Activated T-helper 17 cell treated with anti-CD3 and anti-CD28 coated beads, Interleukin-2, amount 50 U/mL, for 72 hours (primary cell): ENCODE results near the gene CPN2. TPM values are rescaled to one million over a fixed set of nuclear protein-coding genes. Genes with fewer than 3 reads are reported as not detected.

ENCODE experiments used
- ATAC-seq: fragments of 150-1000 bp; cut with Tn5 transposase; replicated peaks from 2 replicates; pipeline ENCODE4 v1.10.0; 2021; ENCODE audit warnings: mild to moderate bottlenecking, moderate library complexity
- H3K27ac Mint-ChIP-seq: one replicate; pipeline ENCODE4 v1.8.0; 2022; ENCODE audit warnings: mixed read lengths
- H3K27me3 Mint-ChIP-seq: one replicate; pipeline ENCODE4 v1.8.0; 2022; ENCODE audit warnings: mixed read lengths
- H3K36me3 Mint-ChIP-seq: one replicate; pipeline ENCODE4 v1.8.0; 2022; ENCODE audit warnings: low read depth, mild to moderate bottlenecking, mixed read lengths
- H3K4me1 Mint-ChIP-seq: one replicate; pipeline ENCODE4 v1.8.0; 2022; ENCODE audit warnings: mixed read lengths
- H3K4me3 Mint-ChIP-seq: one replicate; pipeline ENCODE4 v1.8.0; 2022; ENCODE audit warnings: mild to moderate bottlenecking, mixed read lengths
- H3K9me3 Mint-ChIP-seq: one replicate; pipeline ENCODE4 v1.8.0; 2022; ENCODE audit warnings: mixed read lengths
- total RNA-seq, 2 donors: library from RNA; stranded (reverse); gene quantifications; one replicate each; pipeline ENCODE4 v1.2.3, GENCODE V29; 2022

CPN2 gene
- total RNA-seq, 2 donors from 2014 or later: not detected

GRCh38 chr3:194323785-194324735 lies 27.1 kb downstream of the CPN2 start:
- peak; percentile 69 for ATAC-seq
- Mint-ChIP-seq H3K27ac (no peak overlapping the region), H3K4me1 (no peaks in the 10 kb centered on the region), H3K36me3 (no peaks in the 10 kb centered on the region), H3K27me3 (no peaks in the 10 kb centered on the region), H3K9me3 (peaks cover 9% of the 10 kb centered on the region), H3K4me3 (no peak overlapping the region)

GRCh38 chr3:194322678-194323211 lies 28.4 kb downstream of the CPN2 start:
- Mint-ChIP-seq H3K4me1 (no peaks in the 10 kb centered on the region), H3K9me3 (peaks cover 11% of the 10 kb centered on the region), H3K36me3 (no peaks in the 10 kb centered on the region), H3K27me3 (peaks cover 1% of the 10 kb centered on the region), H3K4me3 (peak overlapping the region; percentile 33), H3K27ac (no peak overlapping the region)
- peak; percentile 76 for ATAC-seq

- Mint-ChIP-seq H3K9me3 (peaks cover 11% of the 10 kb centered on the region), H3K4me3 (peak overlapping the region; percentile 33), H3K36me3 (no peaks in the 10 kb centered on the region), H3K4me1 (no peaks in the 10 kb centered on the region), H3K27me3 (peaks cover 7% of the 10 kb centered on the region), H3K27ac (no peak overlapping the region)
- no peak for ATAC-seq
These were observed 29.2 kb downstream of the CPN2 start for GRCh38 chr3:194321693-194322640.

- Mint-ChIP-seq H3K4me1 (no peaks in the 10 kb centered on the region), H3K36me3 (no peaks in the 10 kb centered on the region), H3K27ac (no peak overlapping the region), H3K27me3 (peaks cover 12% of the 10 kb centered on the region), H3K9me3 (peaks cover 11% of the 10 kb centered on the region), H3K4me3 (no peak overlapping the region)
- ATAC-seq: no peak
These were observed 30.3 kb downstream of the CPN2 start for GRCh38 chr3:194320744-194321243.

- Mint-ChIP-seq H3K4me1 (peaks cover 2% of the 10 kb centered on the region), H3K27me3 (peaks cover 14% of the 10 kb centered on the region), H3K4me3 (no peak overlapping the region), H3K27ac (peak overlapping the region; percentile 11), H3K9me3 (peaks cover 11% of the 10 kb centered on the region), H3K36me3 (no peaks in the 10 kb centered on the region)
- ATAC-seq: no peak
These were observed 31.0 kb downstream of the CPN2 start for GRCh38 chr3:194320100-194320499.

GRCh38 chr3:194318511-194319161 lies 32.5 kb downstream of the CPN2 start:
- Mint-ChIP-seq H3K27me3 (peaks cover 16% of the 10 kb centered on the region), H3K4me1 (peaks cover 5% of the 10 kb centered on the region)

GRCh38 chr3:194316918-194317317 lies 34.2 kb downstream of the CPN2 start:
- peaks cover 5% of the 10 kb centered on the region for H3K4me1 Mint-ChIP-seq
- H3K4me3 Mint-ChIP-seq: peak overlapping the region; percentile 81
- H3K27me3 Mint-ChIP-seq: peaks cover 16% of the 10 kb centered on the region
- ATAC-seq: no peak
- no peak overlapping the region for H3K27ac Mint-ChIP-seq
- H3K36me3 Mint-ChIP-seq: no peaks in the 10 kb centered on the region
- peaks cover 11% of the 10 kb centered on the region for H3K9me3 Mint-ChIP-seq

More at GRCh38 chr3:194318511-194319161, 32.5 kb downstream of the CPN2 start:
- no peak for ATAC-seq
- Mint-ChIP-seq H3K36me3 (no peaks in the 10 kb centered on the region), H3K9me3 (peaks cover 11% of the 10 kb centered on the region), H3K4me3 (no peak overlapping the region), H3K27ac (no peak overlapping the region)

- H3K27me3 Mint-ChIP-seq: peaks cover 16% of the 10 kb centered on the region
- no peak overlapping the region for H3K27ac Mint-ChIP-seq
These were observed 35.2 kb downstream of the CPN2 start for GRCh38 chr3:194315965-194316361.

GRCh38 chr3:194315088-194315964 lies 35.8 kb downstream of the CPN2 start:
- Mint-ChIP-seq H3K4me1 (peaks cover 5% of the 10 kb centered on the region), H3K36me3 (no peaks in the 10 kb centered on the region), H3K4me3 (peak overlapping the region; percentile 81), H3K9me3 (peaks cover 11% of the 10 kb centered on the region), H3K27ac (peak overlapping the region; percentile 64), H3K27me3 (peaks cover 16% of the 10 kb centered on the region)
- ATAC-seq: peak; percentile 90

More at GRCh38 chr3:194315965-194316361, 35.2 kb downstream of the CPN2 start:
- H3K4me1 Mint-ChIP-seq: peaks cover 5% of the 10 kb centered on the region
- ATAC-seq: peak; percentile 42
- peaks cover 11% of the 10 kb centered on the region for H3K9me3 Mint-ChIP-seq
- H3K4me3 Mint-ChIP-seq: peak overlapping the region; percentile 81
- H3K36me3 Mint-ChIP-seq: no peaks in the 10 kb centered on the region

GRCh38 chr3:194314388-194315068 lies 36.6 kb downstream of the CPN2 start:
- Mint-ChIP-seq H3K4me1 (peaks cover 5% of the 10 kb centered on the region), H3K4me3 (peak overlapping the region; percentile 81), H3K9me3 (peaks cover 7% of the 10 kb centered on the region), H3K27me3 (peaks cover 16% of the 10 kb centered on the region), H3K36me3 (no peaks in the 10 kb centered on the region), H3K27ac (peak overlapping the region; percentile 64)
- no peak for ATAC-seq

- Mint-ChIP-seq H3K36me3 (no peaks in the 10 kb centered on the region), H3K27ac (no peak overlapping the region), H3K9me3 (no peaks in the 10 kb centered on the region), H3K27me3 (peaks cover 16% of the 10 kb centered on the region), H3K4me1 (peaks cover 10% of the 10 kb centered on the region), H3K4me3 (no peak overlapping the region)
- ATAC-seq: no peak
These were observed 37.4 kb downstream of the CPN2 start for GRCh38 chr3:194313560-194314387.

- no peak for ATAC-seq
- H3K27me3 Mint-ChIP-seq: peaks cover 16% of the 10 kb centered on the region
- no peak overlapping the region for H3K4me3 Mint-ChIP-seq
- no peaks in the 10 kb centered on the region for H3K9me3 Mint-ChIP-seq
- peaks cover 12% of the 10 kb centered on the region for H3K4me1 Mint-ChIP-seq
- no peaks in the 10 kb centered on the region for H3K36me3 Mint-ChIP-seq
- no peak overlapping the region for H3K27ac Mint-ChIP-seq
These were observed 38.3 kb downstream of the CPN2 start for GRCh38 chr3:194312743-194313281.
